Ishikawa (cell line): ENCODE measurements around the gene ZBTB18.

Experiments
- CEBPB ChIP-seq: IDR thresholded peaks from 2 replicates; pipeline ENCODE4 v1.6.1; 2012
- EGR1 ChIP-seq: IDR thresholded peaks from 2 replicates; pipeline ENCODE4 v1.6.1; 2012
- EP300 ChIP-seq: IDR thresholded peaks from 2 replicates; pipeline ENCODE4 v1.6.1; 2012; ENCODE audit warnings: borderline replicate concordance
- FOXM1 ChIP-seq: IDR thresholded peaks from 2 replicates; pipeline ENCODE4 v1.6.1; 2012; ENCODE audit warnings: low read depth, borderline replicate concordance
- NFIC ChIP-seq: IDR thresholded peaks from 2 replicates; pipeline ENCODE4 v1.6.1; 2012
- RAD21 ChIP-seq: IDR thresholded peaks from 2 replicates; pipeline ENCODE4 v1.6.1; 2012; ENCODE audit warnings: low read depth
- TAF1 ChIP-seq: IDR thresholded peaks from 2 replicates; pipeline ENCODE4 v1.6.1; 2012; ENCODE audit warnings: low read depth, mild to moderate bottlenecking
- TEAD4 ChIP-seq: IDR thresholded peaks from 2 replicates; pipeline ENCODE4 v1.6.1; 2012
- USF1 ChIP-seq: IDR thresholded peaks from 2 replicates; pipeline ENCODE4 v1.6.1; 2012
- YY1 ChIP-seq: IDR thresholded peaks from 2 replicates; pipeline ENCODE4 v1.6.1; 2012; ENCODE audit warnings: low read depth
- TF ChIP-seq, protein P1 (sequence below): IDR thresholded peaks from 2 replicates; pipeline ENCODE4 v1.6.1; 2012
- TF ChIP-seq, protein P2 (sequence below): IDR thresholded peaks from 2 replicates; pipeline ENCODE4 v1.6.1; 2012; ENCODE audit warnings: low read depth, mild to moderate bottlenecking

- TF ChIP-seq YY1 (no peak), USF1 (no peak), TEAD4 (no peak), TAF1 (no peak), FOXM1 (no peak), EP300 (no peak), CEBPB (no peak), RAD21 (no peak), EGR1 (no peak), NFIC (no peak)
- TF ChIP-seq, protein P1, sequence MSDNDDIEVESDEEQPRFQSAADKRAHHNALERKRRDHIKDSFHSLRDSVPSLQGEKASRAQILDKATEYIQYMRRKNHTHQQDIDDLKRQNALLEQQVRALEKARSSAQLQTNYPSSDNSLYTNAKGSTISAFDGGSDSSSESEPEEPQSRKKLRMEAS: no peak
- TF ChIP-seq, protein P2, sequence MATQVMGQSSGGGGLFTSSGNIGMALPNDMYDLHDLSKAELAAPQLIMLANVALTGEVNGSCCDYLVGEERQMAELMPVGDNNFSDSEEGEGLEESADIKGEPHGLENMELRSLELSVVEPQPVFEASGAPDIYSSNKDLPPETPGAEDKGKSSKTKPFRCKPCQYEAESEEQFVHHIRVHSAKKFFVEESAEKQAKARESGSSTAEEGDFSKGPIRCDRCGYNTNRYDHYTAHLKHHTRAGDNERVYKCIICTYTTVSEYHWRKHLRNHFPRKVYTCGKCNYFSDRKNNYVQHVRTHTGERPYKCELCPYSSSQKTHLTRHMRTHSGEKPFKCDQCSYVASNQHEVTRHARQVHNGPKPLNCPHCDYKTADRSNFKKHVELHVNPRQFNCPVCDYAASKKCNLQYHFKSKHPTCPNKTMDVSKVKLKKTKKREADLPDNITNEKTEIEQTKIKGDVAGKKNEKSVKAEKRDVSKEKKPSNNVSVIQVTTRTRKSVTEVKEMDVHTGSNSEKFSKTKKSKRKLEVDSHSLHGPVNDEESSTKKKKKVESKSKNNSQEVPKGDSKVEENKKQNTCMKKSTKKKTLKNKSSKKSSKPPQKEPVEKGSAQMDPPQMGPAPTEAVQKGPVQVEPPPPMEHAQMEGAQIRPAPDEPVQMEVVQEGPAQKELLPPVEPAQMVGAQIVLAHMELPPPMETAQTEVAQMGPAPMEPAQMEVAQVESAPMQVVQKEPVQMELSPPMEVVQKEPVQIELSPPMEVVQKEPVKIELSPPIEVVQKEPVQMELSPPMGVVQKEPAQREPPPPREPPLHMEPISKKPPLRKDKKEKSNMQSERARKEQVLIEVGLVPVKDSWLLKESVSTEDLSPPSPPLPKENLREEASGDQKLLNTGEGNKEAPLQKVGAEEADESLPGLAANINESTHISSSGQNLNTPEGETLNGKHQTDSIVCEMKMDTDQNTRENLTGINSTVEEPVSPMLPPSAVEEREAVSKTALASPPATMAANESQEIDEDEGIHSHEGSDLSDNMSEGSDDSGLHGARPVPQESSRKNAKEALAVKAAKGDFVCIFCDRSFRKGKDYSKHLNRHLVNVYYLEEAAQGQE: no peak
These were observed 9.6 kb downstream of the ZBTB18 start for GRCh38 chr1:244060686-244061085.
